HCT116 (cell line): ENCODE results near the gene MOK.

Experiments used
- CTCF ChIP-seq, 3 experiments: fragments of 200-600 bp in 1 of 3; sonication (generic) in 1 of 3; IDR thresholded peaks in 2 of 3; conservative IDR thresholded peaks in 1 of 3; 2 replicates each; pipeline ENCODE4 v1.5.1; 2012 to 2017; ENCODE audit warnings: low read depth in 2 of 3, low read length in 2 of 3, antibody characterized with exemption in 1 of 3, borderline replicate concordance in 1 of 3, control low read depth in 1 of 3, mild to moderate bottlenecking in 1 of 3, mixed read lengths in 1 of 3, mixed run types in 1 of 3, moderate library complexity in 1 of 3; ENCODE audit not compliant: insufficient read depth in 1 of 3
- FOSL1 ChIP-seq: IDR thresholded peaks from 2 replicates; pipeline ENCODE4 v1.6.1; 2012; ENCODE audit warnings: low read depth
- POLR2A ChIP-seq: IDR thresholded peaks from 2 replicates; pipeline ENCODE4 v1.7.0; 2011; ENCODE audit warnings: borderline replicate concordance; ENCODE audit not compliant: insufficient read depth, insufficient read length; ENCODE audit errors: extremely low read depth

- TF ChIP-seq POLR2A (no peak), CTCF (IDR thresholded peaks at IDR 0.05 in 2 of 3, conservative IDR thresholded peaks at IDR 0.05 in 1 of 3; ENCODE audit: borderline replicate concordance in 1 of 3, insufficient read depth in 1 of 3, low read depth in 2 of 3, low read length in 2 of 3) (no peak), FOSL1 (no peak)
These were observed 30.2 kb upstream of the MOK start for GRCh38 chr14:102335163-102335562.
